Measurements from ENCODE around the gene ZNF25. TPM values are rescaled to one million over a fixed set of nuclear protein-coding genes. Genes with fewer than 3 reads are reported as not detected.
"Not testable (repeated sequence)": the region's sequence is repeated elsewhere in the genome, so short reads cannot be mapped to it uniquely, and the experiment has no call there.

Gene ZNF25
- 2.9 and 3.7 TPM in 2 replicates for total RNA-seq (2014; rRNA removed; shearing (Covaris generic))

DNA sequence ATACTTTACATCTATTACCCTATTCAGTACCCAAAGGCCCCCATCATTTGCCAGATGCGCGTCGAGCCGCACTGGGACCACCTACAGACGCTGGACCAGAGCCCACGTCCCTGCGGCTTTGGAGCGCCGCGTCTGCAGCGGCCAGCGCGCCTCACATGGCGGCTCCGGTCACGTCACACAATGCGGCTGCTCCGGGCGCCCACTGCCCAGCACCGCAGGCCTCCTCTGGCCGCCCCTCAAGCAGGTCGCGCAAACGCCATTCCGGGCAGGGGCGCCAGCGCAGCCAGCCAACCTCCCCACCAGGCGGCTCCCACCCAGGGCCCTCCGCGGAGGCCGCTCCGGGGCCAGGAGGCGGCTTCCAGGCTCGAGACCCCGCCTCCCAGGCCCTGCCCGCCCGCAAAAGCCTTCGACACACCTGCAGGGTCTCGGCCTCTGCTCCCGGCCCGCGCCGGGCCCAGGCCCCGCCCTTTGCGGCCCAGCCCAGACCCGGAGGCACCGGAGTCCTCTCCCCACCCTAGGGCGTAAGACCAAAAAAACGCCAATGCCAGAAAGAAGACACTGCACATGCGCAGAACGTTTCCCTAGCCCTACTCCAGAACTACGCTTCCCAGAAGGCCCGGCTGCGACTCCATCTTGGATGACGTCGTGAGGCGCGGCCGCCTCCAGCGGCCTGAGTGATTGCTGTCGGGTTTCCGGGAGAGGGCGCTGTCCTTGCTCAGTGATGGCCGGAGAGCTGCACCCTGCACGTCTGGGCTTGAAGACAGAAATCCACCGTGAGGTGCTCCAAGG is at the start of gene ZNF25:
ZNF25 (minus strand) TSS at position 557 of the 789 bp plus-strand sequence. CDS start 4,925 bp downstream, outside the sequence.
- no peaks in the 10 kb centered on the region; the same call in 1 of the 2 replicates for H3K4me1 ChIP-seq
- peak within 1 kb of the TSS; percentile 77 for H3K27ac ChIP-seq
- peak; percentile 96 to 98 for DNase-seq
- no peaks in the 10 kb centered on the region for H3K27me3 ChIP-seq
- no peaks in the 10 kb centered on the region for H3K36me3 ChIP-seq
- H3K4me3 ChIP-seq: peak within 1 kb of the TSS; percentile 76
- no peaks in the 10 kb centered on the region for H3K9me3 ChIP-seq (replicated peaks)

DNA sequence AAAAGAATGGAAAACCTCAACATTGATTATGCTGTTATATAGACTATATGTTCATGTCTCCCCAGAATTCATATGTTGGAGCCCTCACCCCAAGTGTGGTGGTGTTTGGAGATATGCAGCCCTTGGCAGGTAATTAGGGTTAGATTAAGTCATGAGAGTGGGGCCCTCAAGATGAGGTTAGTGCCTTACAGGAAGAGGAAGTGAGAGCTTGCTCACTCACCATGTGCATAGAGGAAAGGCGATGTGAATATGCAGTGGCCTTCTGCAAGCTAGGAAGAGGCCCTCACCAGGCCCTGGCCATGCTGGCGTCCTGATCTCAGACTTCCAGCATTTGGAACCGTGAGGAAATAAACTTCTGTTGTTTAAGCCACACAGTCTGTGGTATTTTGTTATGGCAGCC is 48.8 kb upstream of the ZNF25 start:
- Histone ChIP-seq H3K4me1 (no peaks in the 10 kb centered on the region), H3K27ac (no peak overlapping the region), H3K9me3 (replicated peaks) (no peaks in the 10 kb centered on the region), H3K27me3 (no peaks in the 10 kb centered on the region), H3K4me3 (no peak overlapping the region), H3K36me3 (peaks cover 6% of the 10 kb centered on the region; the same call in 1 of the 2 replicates)
- no peak for DNase-seq

DNA sequence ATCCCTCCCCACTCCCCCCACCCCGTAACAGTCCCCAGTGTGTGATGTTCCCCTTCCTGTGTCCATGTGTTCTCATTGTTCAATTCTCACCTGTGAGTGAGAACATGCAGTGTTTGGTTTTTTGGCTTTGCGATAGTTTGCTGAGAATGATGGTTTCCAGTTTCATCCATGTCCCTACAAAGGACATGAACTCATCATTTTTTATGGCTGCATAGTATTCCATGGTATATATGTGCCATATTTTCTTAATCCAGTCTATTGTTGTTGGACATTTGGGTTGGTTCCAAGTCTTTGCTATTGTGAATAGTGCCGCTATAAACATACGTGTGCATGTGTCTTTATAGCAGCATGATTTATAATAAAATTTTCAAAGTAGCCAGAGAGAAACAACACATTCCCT is 42.7 kb upstream of the ZNF25 start:
- not testable (repeated sequence) for H3K9me3 ChIP-seq (replicated peaks); H3K27ac ChIP-seq; H3K4me1 ChIP-seq; H3K27me3 ChIP-seq; H3K4me3 ChIP-seq; DNase-seq
- peaks cover 12% of the 10 kb centered on the region for H3K36me3 ChIP-seq

DNA sequence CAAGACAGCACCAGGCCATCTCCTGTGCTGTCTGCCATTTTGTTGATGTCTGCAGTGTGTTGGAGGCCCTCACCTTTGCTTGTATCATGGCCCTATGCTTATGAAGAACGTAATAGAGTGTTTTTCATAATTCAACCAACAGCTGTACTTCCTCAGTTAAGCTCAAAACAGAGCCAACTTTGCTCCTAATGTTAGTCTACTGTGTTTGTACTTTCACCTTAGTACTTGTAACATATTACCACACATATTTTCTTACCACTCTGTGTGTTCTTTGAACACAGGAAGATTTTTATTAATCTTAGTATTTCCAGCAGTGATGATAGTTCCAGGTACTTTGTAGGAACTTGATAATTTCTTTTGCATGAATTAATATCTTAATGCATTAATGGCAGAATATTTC is 39.9 kb upstream of the ZNF25 start:
- peaks cover 12% of the 10 kb centered on the region for H3K36me3 ChIP-seq
- H3K27ac ChIP-seq: no peak overlapping the region
- H3K27me3 ChIP-seq: no peaks in the 10 kb centered on the region
- no peak for DNase-seq
- no peaks in the 10 kb centered on the region for H3K4me1 ChIP-seq
- no peaks in the 10 kb centered on the region for H3K9me3 ChIP-seq (replicated peaks)
- no peak overlapping the region for H3K4me3 ChIP-seq

DNA sequence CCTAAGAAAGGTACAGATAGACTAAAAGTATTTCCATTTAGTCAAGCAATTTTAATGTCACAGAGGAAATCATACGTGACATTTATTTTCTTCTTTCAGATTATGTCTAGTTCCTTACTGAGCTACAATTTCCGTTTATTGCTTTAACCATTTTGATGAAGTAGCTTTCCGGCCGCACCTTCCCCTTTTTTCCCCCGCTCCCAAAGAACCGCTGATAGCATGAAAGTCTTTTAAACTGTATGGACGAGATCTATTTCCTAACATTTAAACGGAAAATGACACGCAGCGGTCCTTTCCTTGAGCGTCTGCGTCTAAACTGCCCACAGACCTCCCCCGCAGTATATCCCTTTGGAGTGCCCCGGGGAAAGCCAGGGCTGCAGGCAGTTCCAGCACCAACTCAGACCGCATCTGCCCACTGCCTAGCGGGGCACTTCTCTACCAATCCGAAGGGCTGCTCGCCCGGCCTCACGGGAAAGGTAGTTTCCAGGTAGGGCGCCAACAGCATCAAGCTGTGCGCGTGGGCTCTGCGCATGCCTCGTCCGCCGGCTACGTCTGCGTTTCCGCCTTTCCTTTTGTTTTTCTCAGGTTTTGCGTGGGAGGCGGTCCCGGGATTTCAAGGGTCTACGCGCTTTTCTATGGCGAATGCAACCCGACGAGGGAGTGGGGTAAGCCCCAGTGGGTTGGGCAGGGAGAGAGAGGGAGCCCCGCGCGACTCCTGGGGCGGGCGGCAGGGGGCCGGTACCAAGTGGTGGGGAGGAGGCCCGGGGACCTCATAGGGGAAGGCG is 33.9 kb upstream of the ZNF25 start, which contains the start of gene ZNF33A:
ZNF33A (plus strand) TSS at position 557 of the 785 bp plus-strand sequence. CDS start 1,667 bp downstream, outside the sequence.
- H3K4me3 ChIP-seq: peak within 1 kb of the TSS; percentile 70
- no peaks in the 10 kb centered on the region for H3K4me1 ChIP-seq
- H3K27ac ChIP-seq: peak within 1 kb of the TSS; percentile 72
- H3K9me3 ChIP-seq (replicated peaks): no peaks in the 10 kb centered on the region
- H3K36me3 ChIP-seq: no peaks in the 10 kb centered on the region
- DNase-seq: peak; percentile 73 to 82
- H3K27me3 ChIP-seq: no peaks in the 10 kb centered on the region

DNA sequence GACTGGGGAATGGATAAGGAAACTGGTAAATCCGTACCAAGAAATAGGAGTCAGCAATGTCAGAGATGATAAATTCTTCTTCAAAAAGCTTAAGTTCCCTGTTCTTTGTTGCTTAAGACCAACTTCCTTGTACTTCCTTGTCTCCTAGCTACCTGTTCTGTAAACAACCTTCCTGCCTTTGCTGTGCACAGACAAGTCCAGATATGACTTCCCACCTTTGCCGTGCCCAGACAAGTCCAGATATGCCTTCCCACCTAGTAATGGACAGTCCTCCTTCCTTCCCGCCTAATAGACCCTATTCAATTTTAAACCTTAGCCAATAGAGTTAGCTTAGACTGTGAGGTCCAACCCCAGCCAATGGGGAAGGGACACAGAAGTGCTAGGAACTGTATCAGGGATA is 31.5 kb upstream of the ZNF25 start:
- Histone ChIP-seq H3K4me3 (no peak overlapping the region), H3K4me1 (no peaks in the 10 kb centered on the region), H3K9me3 (replicated peaks) (no peaks in the 10 kb centered on the region), H3K27me3 (no peaks in the 10 kb centered on the region), H3K36me3 (no peaks in the 10 kb centered on the region), H3K27ac (no peak overlapping the region)
- DNase-seq: no peak

DNA sequence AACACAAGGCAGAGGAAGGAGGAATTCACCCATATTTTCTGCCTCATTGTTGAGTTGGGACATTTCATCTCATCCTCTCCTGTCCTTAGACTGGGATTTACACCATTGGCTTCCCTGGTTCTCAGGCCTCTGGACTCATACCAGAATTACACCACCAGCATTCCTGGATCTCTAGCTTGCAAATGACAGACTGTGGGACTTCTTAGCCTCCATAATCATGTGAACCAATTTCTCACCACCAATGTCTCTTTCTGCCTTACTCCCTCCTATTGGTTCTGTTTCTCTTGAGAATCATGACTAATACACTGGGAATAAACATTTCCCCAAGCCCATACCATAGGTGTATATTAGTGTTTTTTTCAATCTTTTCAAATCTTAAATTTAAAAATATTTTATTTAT is 31.1 kb upstream of the ZNF25 start:
- DNase-seq: no peak
- H3K27me3 ChIP-seq: no peaks in the 10 kb centered on the region
- H3K9me3 ChIP-seq (replicated peaks): no peaks in the 10 kb centered on the region
- H3K36me3 ChIP-seq: no peaks in the 10 kb centered on the region
- H3K4me3 ChIP-seq: no peak overlapping the region
- no peak overlapping the region for H3K27ac ChIP-seq
- no peaks in the 10 kb centered on the region for H3K4me1 ChIP-seq

DNA sequence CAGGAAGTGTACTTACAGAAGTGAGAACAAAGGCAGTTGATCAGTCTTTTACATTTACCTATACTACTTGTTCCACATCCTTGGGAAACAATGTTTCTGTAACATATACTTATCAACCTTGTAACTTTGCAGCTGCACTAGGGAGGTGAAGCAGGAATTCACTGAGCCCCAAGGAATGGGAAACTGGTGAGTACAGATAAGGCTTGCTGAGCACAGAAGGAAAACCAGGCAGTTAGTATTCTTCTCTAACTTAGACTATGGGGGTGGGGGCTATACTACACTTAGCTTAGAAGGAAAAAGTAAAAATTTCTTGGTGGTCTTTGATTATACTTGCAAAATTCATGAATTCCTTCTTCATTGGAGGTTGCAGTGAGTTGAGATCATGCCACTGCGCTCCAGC is 27.1 kb upstream of the ZNF25 start:
- Histone ChIP-seq H3K27ac (no peak overlapping the region), H3K27me3 (no peaks in the 10 kb centered on the region), H3K9me3 (replicated peaks) (no peaks in the 10 kb centered on the region), H3K4me1 (no peaks in the 10 kb centered on the region), H3K36me3 (no peaks in the 10 kb centered on the region), H3K4me3 (no peak overlapping the region)
- DNase-seq: no peak

DNA sequence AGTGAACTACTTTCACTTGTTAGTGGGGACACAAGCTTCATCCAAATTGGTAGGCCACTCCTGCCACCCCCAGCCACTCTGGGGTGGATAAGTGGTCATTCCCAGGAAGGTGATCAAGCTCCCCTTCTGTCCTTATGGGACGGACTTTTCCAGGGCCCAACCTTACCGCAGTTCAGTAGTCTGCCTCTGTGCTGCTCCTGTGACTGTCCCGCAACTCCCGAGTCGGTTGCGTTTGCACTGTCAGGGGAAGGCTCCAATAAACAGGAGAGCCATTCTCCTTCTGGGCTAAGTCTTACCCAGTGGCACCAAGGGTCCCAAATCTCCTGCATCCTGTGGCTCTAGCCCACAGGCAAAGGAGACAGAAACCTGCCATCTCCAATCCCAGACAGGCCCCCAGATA is 26.6 kb upstream of the ZNF25 start:
- Histone ChIP-seq H3K4me1 (no peaks in the 10 kb centered on the region), H3K4me3 (no peak overlapping the region), H3K36me3 (no peaks in the 10 kb centered on the region), H3K27me3 (no peaks in the 10 kb centered on the region), H3K27ac (no peak overlapping the region), H3K9me3 (replicated peaks) (no peaks in the 10 kb centered on the region)
- DNase-seq: no peak

DNA sequence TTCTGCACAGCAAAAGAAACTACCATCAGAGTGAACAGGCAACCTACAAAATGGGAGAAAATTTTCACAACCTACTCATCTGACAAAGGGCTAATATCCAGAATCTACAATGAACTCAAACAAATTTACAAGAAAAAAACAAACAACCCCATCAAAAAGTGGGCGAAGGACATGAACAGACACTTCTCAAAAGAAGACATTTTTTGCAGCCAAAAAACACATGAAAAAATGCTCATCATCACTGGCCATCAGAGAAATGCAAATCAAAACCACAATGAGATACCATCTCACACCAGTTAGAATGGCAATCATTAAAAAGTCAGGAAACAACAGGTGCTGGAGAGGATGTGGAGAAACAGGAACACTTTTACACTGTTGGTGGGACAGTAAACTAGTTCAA is 24.0 kb upstream of the ZNF25 start:
- H3K27me3 ChIP-seq; H3K9me3 ChIP-seq (replicated peaks); DNase-seq; H3K36me3 ChIP-seq; H3K4me3 ChIP-seq; H3K4me1 ChIP-seq; H3K27ac ChIP-seq: not testable (repeated sequence)

DNA sequence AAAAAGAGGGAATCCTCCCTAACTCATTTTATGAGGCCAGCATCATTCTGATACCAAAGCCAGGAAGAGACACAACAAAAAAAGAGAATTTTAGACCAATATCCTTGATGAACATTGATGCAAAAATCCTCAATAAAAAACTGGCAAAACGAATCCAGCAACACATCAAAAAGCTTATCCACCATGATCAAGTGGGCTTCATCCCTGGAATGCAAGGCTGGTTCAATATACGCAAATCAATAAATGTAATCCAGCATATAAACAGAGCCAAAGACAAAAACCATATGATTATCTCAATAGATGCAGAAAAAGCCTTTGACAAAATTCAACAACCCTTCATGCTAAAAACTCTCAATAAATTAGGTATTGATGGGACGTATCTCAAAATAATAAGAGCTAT is 22.5 kb upstream of the ZNF25 start:
- H3K36me3 ChIP-seq; H3K27ac ChIP-seq; H3K27me3 ChIP-seq; H3K4me1 ChIP-seq; H3K9me3 ChIP-seq (replicated peaks); H3K4me3 ChIP-seq; DNase-seq: not testable (repeated sequence)

DNA sequence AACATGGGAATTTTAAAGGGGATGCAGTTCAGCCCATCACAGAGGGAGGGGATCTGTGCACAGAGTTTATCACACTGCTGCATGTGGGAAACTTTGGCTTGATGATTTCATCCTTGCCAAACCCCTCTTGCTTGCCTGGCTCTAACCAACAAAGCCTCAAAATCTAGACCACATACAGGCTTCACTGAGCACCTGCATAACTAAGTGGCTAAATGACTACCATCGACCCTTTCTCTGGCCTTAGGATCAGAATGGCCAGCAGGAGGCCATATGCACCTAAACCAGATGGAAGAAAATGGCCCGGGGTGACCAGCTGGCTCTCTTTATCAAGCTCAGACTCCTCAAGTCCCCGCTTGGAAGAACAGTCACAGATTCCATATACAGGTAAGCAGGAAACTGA is 15.6 kb upstream of the ZNF25 start:
- Histone ChIP-seq H3K4me3 (no peak overlapping the region), H3K4me1 (no peaks in the 10 kb centered on the region), H3K27me3 (no peaks in the 10 kb centered on the region), H3K36me3 (no peaks in the 10 kb centered on the region), H3K9me3 (replicated peaks) (no peaks in the 10 kb centered on the region), H3K27ac (no peak overlapping the region)
- no peak for DNase-seq

DNA sequence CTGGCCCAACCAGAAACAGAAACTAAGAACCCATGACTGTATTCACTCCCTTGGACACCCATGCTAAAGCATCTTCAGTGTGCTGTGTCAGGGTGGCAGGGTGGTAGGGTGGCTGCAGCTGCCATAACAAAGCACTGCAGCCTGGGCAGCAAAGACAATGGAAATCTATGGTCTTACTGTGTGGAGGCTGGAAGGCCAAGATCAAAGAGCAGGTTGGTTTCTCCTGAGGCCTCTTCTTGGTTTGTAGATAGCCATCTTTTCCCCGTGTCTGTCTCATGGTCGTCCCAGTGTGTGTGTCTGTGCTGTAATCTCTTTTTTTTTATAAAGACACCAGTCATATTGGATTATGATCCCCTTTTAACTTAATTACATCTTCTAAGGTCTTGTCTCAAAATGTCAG is 15.2 kb upstream of the ZNF25 start:
- no peaks in the 10 kb centered on the region for H3K27me3 ChIP-seq
- H3K4me1 ChIP-seq: no peaks in the 10 kb centered on the region
- no peak for DNase-seq
- H3K36me3 ChIP-seq: no peaks in the 10 kb centered on the region
- H3K9me3 ChIP-seq (replicated peaks): no peaks in the 10 kb centered on the region
- H3K4me3 ChIP-seq: no peak overlapping the region
- no peak overlapping the region for H3K27ac ChIP-seq

DNA sequence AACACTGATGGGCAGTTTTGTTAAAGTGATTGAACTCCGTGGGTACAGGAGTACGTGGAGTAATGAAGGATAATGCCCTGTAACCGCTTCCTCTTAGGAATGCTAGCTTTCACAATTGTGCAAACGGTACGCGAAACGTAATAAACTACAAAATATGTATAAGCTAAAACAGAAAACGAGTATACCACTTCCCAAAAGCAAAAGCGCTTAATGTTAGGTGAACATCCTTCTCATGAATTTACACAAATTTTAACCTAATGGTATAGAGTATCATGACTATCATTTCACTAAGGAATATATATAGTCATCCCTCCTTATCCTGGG is 395 bp upstream of the ZNF25 start:
- Histone ChIP-seq H3K27ac (no peak overlapping the region), H3K9me3 (replicated peaks) (no peaks in the 10 kb centered on the region), H3K4me1 (no peaks in the 10 kb centered on the region; the same call in 1 of the 2 replicates), H3K27me3 (no peaks in the 10 kb centered on the region), H3K36me3 (no peaks in the 10 kb centered on the region), H3K4me3 (peak overlapping the region; percentile 76)
- no peak for DNase-seq

DNA sequence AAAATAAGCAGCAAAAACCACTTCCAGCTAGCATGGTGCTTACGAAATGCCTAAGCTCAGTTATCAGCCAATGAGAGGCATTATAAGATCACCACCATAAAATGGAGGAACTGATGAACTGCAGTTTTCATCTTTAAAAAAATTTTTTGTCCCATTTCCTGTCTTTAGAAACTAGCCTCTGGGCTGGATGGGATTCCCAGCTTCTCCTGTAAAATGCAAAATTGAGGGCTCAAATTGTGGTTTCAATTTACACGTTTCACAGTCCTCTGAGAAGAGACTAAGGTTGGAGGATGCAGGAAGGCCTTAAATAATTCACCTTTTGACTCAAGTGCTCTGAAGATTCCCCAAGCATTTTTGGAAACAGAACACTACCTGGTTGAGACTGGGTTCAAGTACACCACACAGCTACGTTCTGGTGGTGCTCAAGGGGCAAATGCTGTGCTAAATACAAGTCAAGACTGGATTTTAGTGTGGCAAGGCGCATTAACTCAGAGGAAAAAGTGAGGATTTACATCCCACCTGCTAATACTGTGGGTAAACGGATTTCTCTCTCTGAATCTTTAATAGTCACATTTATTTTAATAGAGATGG is 951 bp downstream of the ZNF25 start:
- H3K27ac ChIP-seq: peak overlapping the region; percentile 77
- peak overlapping the region; percentile 76 for H3K4me3 ChIP-seq
- H3K9me3 ChIP-seq (replicated peaks): no peaks in the 10 kb centered on the region
- DNase-seq: peak in 1 of 2 experiments; percentile 15
- no peaks in the 10 kb centered on the region for H3K27me3 ChIP-seq
- no peaks in the 10 kb centered on the region; the same call in 1 of the 2 replicates for H3K4me1 ChIP-seq
- no peaks in the 10 kb centered on the region for H3K36me3 ChIP-seq
